MG63 (cell line): ENCODE measurements around the gene WSCD1. TPM values are rescaled to one million over a fixed set of nuclear protein-coding genes. Genes with fewer than 3 reads are reported as not detected.

ENCODE experiments used
- DNase-seq: peaks from one replicate; pipeline ENCODE4 v3.0.0-alpha.2; 2020
- H3K27me3 ChIP-seq: fragments of 250-450 bp; sonication (Bioruptor Pico); 2 replicates; pipeline ENCODE4 v1.5.1; 2020; ENCODE audit warnings: mild to moderate bottlenecking, moderate library complexity
- H3K36me3 ChIP-seq: fragments of 250-450 bp; sonication (Bioruptor Pico); 2 replicates; pipeline ENCODE4 v1.5.1; 2020; ENCODE audit warnings: mild to moderate bottlenecking, moderate library complexity
- H3K4me3 ChIP-seq: fragments of 250-450 bp; sonication (Bioruptor Pico); 2 replicates; pipeline ENCODE4 v1.5.1; 2020; ENCODE audit warnings: mild to moderate bottlenecking, moderate library complexity
- H3K9me3 ChIP-seq: fragments of 250-450 bp; sonication (Bioruptor Pico); 2 replicates; pipeline ENCODE4 v1.5.1; 2020; ENCODE audit warnings: mild to moderate bottlenecking, moderate library complexity
- total RNA-seq: library from RNA; depleted of rRNA; stranded (reverse); fragments of >200 nt; shearing (Covaris generic); gene quantifications from 2 replicates; pipeline ENCODE4 v1.2.3, GENCODE V29; 2014; ENCODE audit warnings: low replicate concordance

The WSCD1 gene
- total RNA-seq, 1 experiment from 2014 or later: 1.1 TPM

GRCh38 chr17:6048486-6048885 is 21.7 kb upstream of the WSCD1 start:
- Histone ChIP-seq H3K36me3 (no peaks in the 10 kb centered on the region), H3K4me3 (no peak overlapping the region), H3K9me3 (no peaks in the 10 kb centered on the region), H3K27me3 (no peaks in the 10 kb centered on the region)
- no peak for DNase-seq

GRCh38 chr17:6052926-6053325 is 17.3 kb upstream of the WSCD1 start:
- no peaks in the 10 kb centered on the region for H3K27me3 ChIP-seq
- H3K36me3 ChIP-seq: no peaks in the 10 kb centered on the region
- no peak for DNase-seq
- no peak overlapping the region for H3K4me3 ChIP-seq
- H3K9me3 ChIP-seq: no peaks in the 10 kb centered on the region

GRCh38 chr17:6054372-6054771 is 15.8 kb upstream of the WSCD1 start:
- DNase-seq: no peak
- H3K4me3 ChIP-seq: no peak overlapping the region
- no peaks in the 10 kb centered on the region for H3K36me3 ChIP-seq
- no peaks in the 10 kb centered on the region for H3K9me3 ChIP-seq
- H3K27me3 ChIP-seq: no peaks in the 10 kb centered on the region

- no peak for DNase-seq
These were observed 14.1 kb upstream of the WSCD1 start for GRCh38 chr17:6056104-6056503.

GRCh38 chr17:6057562-6057961 is 12.6 kb upstream of the WSCD1 start:
- Histone ChIP-seq H3K36me3 (no peaks in the 10 kb centered on the region), H3K9me3 (no peaks in the 10 kb centered on the region), H3K27me3 (no peaks in the 10 kb centered on the region), H3K4me3 (no peak overlapping the region)
- DNase-seq: no peak

More at GRCh38 chr17:6056104-6056503, 14.1 kb upstream of the WSCD1 start:
- no peaks in the 10 kb centered on the region for H3K36me3 ChIP-seq
- no peaks in the 10 kb centered on the region for H3K27me3 ChIP-seq
- no peak overlapping the region for H3K4me3 ChIP-seq
- no peaks in the 10 kb centered on the region for H3K9me3 ChIP-seq

- no peak for DNase-seq
- no peaks in the 10 kb centered on the region for H3K36me3 ChIP-seq
- no peaks in the 10 kb centered on the region for H3K9me3 ChIP-seq
- H3K27me3 ChIP-seq: no peaks in the 10 kb centered on the region
- H3K4me3 ChIP-seq: no peak overlapping the region
These were observed 10.8 kb upstream of the WSCD1 start for GRCh38 chr17:6059406-6059805.

- DNase-seq: peak; percentile 87
- H3K4me3 ChIP-seq: no peak overlapping the region
- H3K9me3 ChIP-seq: no peaks in the 10 kb centered on the region
- no peaks in the 10 kb centered on the region for H3K27me3 ChIP-seq
- H3K36me3 ChIP-seq: no peaks in the 10 kb centered on the region
These were observed 8.9 kb upstream of the WSCD1 start for GRCh38 chr17:6061290-6061689.

- no peaks in the 10 kb centered on the region for H3K9me3 ChIP-seq
- no peaks in the 10 kb centered on the region for H3K36me3 ChIP-seq
- peaks cover 10% of the 10 kb centered on the region for H3K27me3 ChIP-seq
- no peak overlapping the region for H3K4me3 ChIP-seq
- no peak for DNase-seq
These were observed 5.3 kb upstream of the WSCD1 start for GRCh38 chr17:6064868-6065267.

- no peak for DNase-seq
- peaks cover 11% of the 10 kb centered on the region for H3K27me3 ChIP-seq
- no peak overlapping the region for H3K4me3 ChIP-seq
- no peaks in the 10 kb centered on the region for H3K9me3 ChIP-seq
- H3K36me3 ChIP-seq: no peaks in the 10 kb centered on the region
These were observed 4.8 kb upstream of the WSCD1 start for GRCh38 chr17:6065351-6065750.

GRCh38 chr17:6066183-6066948 is 3.8 kb upstream of the WSCD1 start:
- H3K27me3 ChIP-seq: peaks cover 11% of the 10 kb centered on the region
- no peaks in the 10 kb centered on the region for H3K9me3 ChIP-seq
- DNase-seq: no peak
- H3K36me3 ChIP-seq: no peaks in the 10 kb centered on the region
- H3K4me3 ChIP-seq: no peak overlapping the region

GRCh38 chr17:6067060-6067459 is 3.1 kb upstream of the WSCD1 start:
- peaks cover 11% of the 10 kb centered on the region for H3K27me3 ChIP-seq
- H3K9me3 ChIP-seq: no peaks in the 10 kb centered on the region
- no peaks in the 10 kb centered on the region for H3K36me3 ChIP-seq
- H3K4me3 ChIP-seq: no peak overlapping the region
- DNase-seq: no peak

GRCh38 chr17:6070430-6070912 is 292 bp downstream of the WSCD1 start:
- no peak for DNase-seq
- peaks cover 11% of the 10 kb centered on the region for H3K27me3 ChIP-seq
- H3K36me3 ChIP-seq: no peaks in the 10 kb centered on the region
- no peaks in the 10 kb centered on the region for H3K9me3 ChIP-seq
- no peak overlapping the region for H3K4me3 ChIP-seq

- H3K4me3 ChIP-seq: no peak overlapping the region
- DNase-seq: no peak
- no peaks in the 10 kb centered on the region for H3K36me3 ChIP-seq
- peaks cover 11% of the 10 kb centered on the region for H3K27me3 ChIP-seq
- H3K9me3 ChIP-seq: no peaks in the 10 kb centered on the region
These were observed 833 bp downstream of the WSCD1 start for GRCh38 chr17:6070913-6071511.

- DNase-seq: no peak
- Histone ChIP-seq H3K4me3 (no peak overlapping the region), H3K27me3 (peaks cover 11% of the 10 kb centered on the region), H3K36me3 (no peaks in the 10 kb centered on the region), H3K9me3 (no peaks in the 10 kb centered on the region)
These were observed 1.4 kb downstream of the WSCD1 start for GRCh38 chr17:6071528-6072065.

- Histone ChIP-seq H3K36me3 (no peaks in the 10 kb centered on the region), H3K9me3 (no peaks in the 10 kb centered on the region), H3K4me3 (no peak overlapping the region), H3K27me3 (peaks cover 11% of the 10 kb centered on the region)
- DNase-seq: peak; percentile 69
These were observed 2.0 kb downstream of the WSCD1 start for GRCh38 chr17:6072157-6072556.

GRCh38 chr17:6072611-6073010 is 2.4 kb downstream of the WSCD1 start:
- Histone ChIP-seq H3K27me3 (peaks cover 11% of the 10 kb centered on the region), H3K36me3 (no peaks in the 10 kb centered on the region), H3K4me3 (no peak overlapping the region), H3K9me3 (no peaks in the 10 kb centered on the region)
- no peak for DNase-seq

- peaks cover 11% of the 10 kb centered on the region for H3K27me3 ChIP-seq
- no peak overlapping the region for H3K4me3 ChIP-seq
- H3K36me3 ChIP-seq: no peaks in the 10 kb centered on the region
- DNase-seq: no peak
- H3K9me3 ChIP-seq: no peaks in the 10 kb centered on the region
These were observed 3.4 kb downstream of the WSCD1 start for GRCh38 chr17:6073620-6074019.

- Histone ChIP-seq H3K27me3 (no peaks in the 10 kb centered on the region), H3K9me3 (no peaks in the 10 kb centered on the region), H3K4me3 (no peak overlapping the region), H3K36me3 (no peaks in the 10 kb centered on the region)
- DNase-seq: no peak
These were observed 4.9 kb downstream of the WSCD1 start for GRCh38 chr17:6075050-6075449.
